HCT116 (cell line): Measurements from ENCODE around the gene TEDC2. TPM values are rescaled to one million over a fixed set of nuclear protein-coding genes. Genes with fewer than 3 reads are reported as not detected.

Experiments
- ATAC-seq: fragments of 200-7000 bp; cut with Tn5 transposase; 2 replicates; pipeline ENCODE4 v1.9.1; 2020; ENCODE audit warnings: mild to moderate bottlenecking, moderate library complexity
- BruUV-seq: library from RNA; stranded (reverse); fragments of 400-500 nt; replicated peaks from 2 replicates; lab custom pipeline; 2021; lab: Mats Ljungman, UMichigan
- CTCF ChIA-PET: fragments of 300-600 bp; sonication (Branson Sonifier 250); formaldehyde crosslinking; loops from one replicate; lab custom pipeline; 2021; ENCODE audit warnings: antibody characterized with exemption; lab: Charles Lee
- POLR2A ChIA-PET: fragments of 300-600, 350-600 bp; sonication (Branson Sonifier 250); formaldehyde crosslinking; loops from one replicate; lab custom pipeline; 2021; ENCODE audit warnings: antibody characterized with exemption; lab: Charles Lee
- RAD21 ChIA-PET, 2 experiments: fragments of 300-600 bp; sonication (Branson Sonifier 250); formaldehyde crosslinking; loops; one replicate each; lab custom pipeline; 2023; ENCODE audit warnings: low total read pairs in 2 of 2; ENCODE audit not compliant: uncharacterized antibody in 2 of 2, unreplicated experiment in 2 of 2, low non-redundant PET in 1 of 2; lab: Charles Lee
- DNase-seq: peaks from one replicate; pipeline ENCODE4 v3.0.0-alpha.2; 2010; ENCODE audit warnings: low read depth, low spot score
- H2AFZ ChIP-seq: fragments of 200-600 bp; shearing (Covaris generic), sonication (generic); 2 replicates; pipeline ENCODE4 v1.6.1; 2017; ENCODE audit warnings: low read depth, mixed run types, mixed read lengths, antibody characterized with exemption, low read length; ENCODE audit not compliant: poor library complexity, severe bottlenecking
- H3K27ac ChIP-seq: 2 replicates; pipeline ENCODE4 v1.5.1; 2012; ENCODE audit warnings: low read depth, low read length
- H3K27me3 ChIP-seq: fragments of 200-600 bp; sonication (generic); 2 replicates; pipeline ENCODE4 v1.6.1; 2016; ENCODE audit warnings: mixed run types, low read length, mixed read lengths; ENCODE audit not compliant: insufficient read depth
- H3K36me3 ChIP-seq, 2 experiments: fragments of 200-500 bp in 1 of 2; fragments of 200-600 bp in 1 of 2; sonication (Bioruptor generic) in 1 of 2; sonication (generic) in 1 of 2; 2 replicates each; pipeline versions ENCODE4 v1.5.1 to v1.6.1; 2014 to 2016; ENCODE audit warnings: low read length in 2 of 2, inconsistent platforms in 1 of 2, mixed read lengths in 1 of 2, mixed run types in 1 of 2; ENCODE audit not compliant: insufficient read depth in 2 of 2, control insufficient read depth in 1 of 2
- H3K4me1 ChIP-seq, 2 experiments: fragments of 200-600 bp in 1 of 2; sonication (generic) in 1 of 2; 2 replicates each; pipeline versions ENCODE4 v1.5.1 to v1.6.1; 2012 to 2017; ENCODE audit warnings: low read length in 2 of 2, inconsistent platforms in 1 of 2, mild to moderate bottlenecking in 1 of 2, mixed read lengths in 1 of 2, mixed run types in 1 of 2, moderate library complexity in 1 of 2; ENCODE audit not compliant: insufficient read depth in 2 of 2, control insufficient read depth in 1 of 2
- H3K4me2 ChIP-seq: fragments of 200-600 bp; sonication (generic); 2 replicates; pipeline ENCODE4 v1.6.1; 2017; ENCODE audit warnings: mixed run types, low read length, mixed read lengths
- H3K4me3 ChIP-seq, 2 experiments: fragments of 200-600 bp in 1 of 2; sonication (generic) in 1 of 2; replicated peaks in 1 of 2; 2 replicates each; pipeline ENCODE4 v1.5.1; 2011 to 2016; ENCODE audit warnings: low read length in 2 of 2, control low read depth in 1 of 2, low read depth in 1 of 2, mild to moderate bottlenecking in 1 of 2, mixed read lengths in 1 of 2, mixed run types in 1 of 2
- H3K79me2 ChIP-seq: fragments of 200-600 bp; sonication (generic); 2 replicates; pipeline ENCODE4 v1.6.1; 2017; ENCODE audit warnings: mild to moderate bottlenecking, mixed run types, low read length, moderate library complexity, mixed read lengths; ENCODE audit not compliant: insufficient read depth
- H3K9ac ChIP-seq: fragments of 200-600 bp; sonication (generic); 2 replicates; pipeline ENCODE4 v1.6.1; 2016; ENCODE audit warnings: low read length, mixed read lengths
- H3K9me2 ChIP-seq: fragments of 200-600 bp; sonication (generic), shearing (Covaris generic); 2 replicates; pipeline ENCODE4 v1.6.1; 2017; ENCODE audit warnings: mixed run types, mild to moderate bottlenecking, moderate library complexity; ENCODE audit not compliant: insufficient read depth
- H3K9me3 ChIP-seq, 2 experiments: fragments of 200-500 bp in 1 of 2; fragments of 200-600 bp in 1 of 2; sonication (Bioruptor generic) in 1 of 2; sonication (generic) in 1 of 2; 2 replicates each; pipeline ENCODE4 v1.6.1; 2014 to 2017; ENCODE audit warnings: low read length in 2 of 2, mixed read lengths in 2 of 2, inconsistent platforms in 1 of 2, low read depth in 1 of 2, mild to moderate bottlenecking in 1 of 2, mixed run types in 1 of 2, moderate library complexity in 1 of 2; ENCODE audit not compliant: control insufficient read depth in 1 of 2, insufficient read depth in 1 of 2
- H4K20me1 ChIP-seq: fragments of 200-600 bp; sonication (generic), shearing (Covaris generic); 2 replicates; pipeline ENCODE4 v1.6.1; 2017; ENCODE audit warnings: mixed run types, mild to moderate bottlenecking, moderate library complexity; ENCODE audit not compliant: insufficient read depth
- CBX3 ChIP-seq: IDR thresholded peaks from 2 replicates; pipeline ENCODE4 v1.6.1; 2012; ENCODE audit warnings: low read depth
- JUND ChIP-seq: IDR thresholded peaks from 2 replicates; pipeline ENCODE4 v1.6.1; 2012
- POLR2A ChIP-seq: IDR thresholded peaks from 2 replicates; pipeline ENCODE4 v1.7.0; 2011; ENCODE audit warnings: borderline replicate concordance; ENCODE audit not compliant: insufficient read depth, insufficient read length; ENCODE audit errors: extremely low read depth
- SRF ChIP-seq: IDR thresholded peaks from 2 replicates; pipeline ENCODE4 v1.6.1; 2012; ENCODE audit warnings: low read depth
- TCF7L2 ChIP-seq: IDR thresholded peaks from 2 replicates; pipeline ENCODE4 v1.7.0; 2011; ENCODE audit warnings: borderline replicate concordance, inconsistent platforms; ENCODE audit not compliant: insufficient read depth, insufficient read length; ENCODE audit errors: extremely low read depth
- YY1 ChIP-seq: IDR thresholded peaks from 2 replicates; pipeline ENCODE4 v1.6.1; 2011; ENCODE audit warnings: low read length, low read depth, moderate library complexity, mild to moderate bottlenecking; ENCODE audit not compliant: insufficient replicate concordance; ENCODE audit errors: extremely low read depth
- ZFX ChIP-seq: fragments of 450-650 bp; IDR thresholded peaks from 2 replicates; pipeline ENCODE4 v1.6.1; 2017
- ZNF274 ChIP-seq: fragments of 200-500 bp; sonication (Bioruptor generic); IDR thresholded peaks from 2 replicates; pipeline ENCODE4 v1.6.1; 2014; ENCODE audit warnings: mild to moderate bottlenecking, low read depth, low read length, inconsistent platforms
- intact Hi-C: fragments of 100-400 bp; cut with micrococcal nuclease; formaldehyde crosslinking; loops from 2 replicates; pipeline ENCODE4 v1.10.0; 2022
- total RNA-seq: library from RNA; stranded (reverse); gene quantifications from one replicate; pipeline ENCODE4 v1.2.1, GENCODE V29; 2021; ENCODE audit not compliant: unreplicated experiment
- TF ChIP-seq, protein P1 (sequence below): IDR thresholded peaks from 2 replicates; pipeline ENCODE4 v1.6.1; 2012; ENCODE audit warnings: low read depth
- TF ChIP-seq, protein P2 (sequence below): IDR thresholded peaks from 2 replicates; pipeline ENCODE4 v1.6.1; 2011; ENCODE audit warnings: mild to moderate bottlenecking, low read length, moderate library complexity; ENCODE audit not compliant: insufficient replicate concordance; ENCODE audit errors: extremely low read depth

The TEDC2 gene
- total RNA-seq, 1 experiment from 2014 or later = 26.5 TPM

DNA sequence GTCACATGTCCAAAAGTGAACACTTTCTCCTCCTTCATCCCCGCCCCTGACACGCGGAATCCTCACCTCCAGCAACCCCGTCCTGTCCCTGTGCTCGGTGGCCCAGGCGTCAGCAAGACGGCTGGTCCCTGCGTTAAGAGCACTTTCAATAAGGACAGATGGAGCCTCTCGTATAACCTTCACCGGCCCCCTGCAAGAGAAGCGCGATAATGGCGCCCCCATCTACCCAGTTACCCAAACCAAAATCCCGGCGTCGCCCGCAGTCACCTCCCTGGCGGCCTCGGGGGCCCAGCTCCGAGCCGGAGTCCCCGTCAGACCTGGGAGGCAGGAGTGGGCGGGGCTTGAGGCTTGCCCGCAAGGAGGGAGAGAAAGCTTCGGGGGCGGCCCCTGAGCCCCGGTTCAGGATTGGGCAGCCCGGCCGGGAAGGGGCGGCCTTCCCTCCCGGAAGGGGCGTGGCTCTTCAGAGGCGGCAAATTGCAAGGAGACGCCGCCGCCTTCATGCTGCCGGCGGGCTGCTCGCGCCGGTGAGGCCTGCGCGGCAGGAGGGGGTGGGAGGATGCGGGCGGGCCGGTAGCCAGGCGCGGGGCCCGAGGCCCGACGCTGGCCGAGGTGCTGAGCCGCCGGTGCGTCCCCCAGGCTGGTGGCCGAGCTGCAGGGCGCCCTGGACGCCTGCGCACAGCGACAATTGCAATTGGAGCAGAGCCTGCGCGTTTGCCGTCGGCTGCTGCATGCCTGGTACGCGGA, at the start of gene TEDC2 (continued):
- TF ChIP-seq, protein P1, sequence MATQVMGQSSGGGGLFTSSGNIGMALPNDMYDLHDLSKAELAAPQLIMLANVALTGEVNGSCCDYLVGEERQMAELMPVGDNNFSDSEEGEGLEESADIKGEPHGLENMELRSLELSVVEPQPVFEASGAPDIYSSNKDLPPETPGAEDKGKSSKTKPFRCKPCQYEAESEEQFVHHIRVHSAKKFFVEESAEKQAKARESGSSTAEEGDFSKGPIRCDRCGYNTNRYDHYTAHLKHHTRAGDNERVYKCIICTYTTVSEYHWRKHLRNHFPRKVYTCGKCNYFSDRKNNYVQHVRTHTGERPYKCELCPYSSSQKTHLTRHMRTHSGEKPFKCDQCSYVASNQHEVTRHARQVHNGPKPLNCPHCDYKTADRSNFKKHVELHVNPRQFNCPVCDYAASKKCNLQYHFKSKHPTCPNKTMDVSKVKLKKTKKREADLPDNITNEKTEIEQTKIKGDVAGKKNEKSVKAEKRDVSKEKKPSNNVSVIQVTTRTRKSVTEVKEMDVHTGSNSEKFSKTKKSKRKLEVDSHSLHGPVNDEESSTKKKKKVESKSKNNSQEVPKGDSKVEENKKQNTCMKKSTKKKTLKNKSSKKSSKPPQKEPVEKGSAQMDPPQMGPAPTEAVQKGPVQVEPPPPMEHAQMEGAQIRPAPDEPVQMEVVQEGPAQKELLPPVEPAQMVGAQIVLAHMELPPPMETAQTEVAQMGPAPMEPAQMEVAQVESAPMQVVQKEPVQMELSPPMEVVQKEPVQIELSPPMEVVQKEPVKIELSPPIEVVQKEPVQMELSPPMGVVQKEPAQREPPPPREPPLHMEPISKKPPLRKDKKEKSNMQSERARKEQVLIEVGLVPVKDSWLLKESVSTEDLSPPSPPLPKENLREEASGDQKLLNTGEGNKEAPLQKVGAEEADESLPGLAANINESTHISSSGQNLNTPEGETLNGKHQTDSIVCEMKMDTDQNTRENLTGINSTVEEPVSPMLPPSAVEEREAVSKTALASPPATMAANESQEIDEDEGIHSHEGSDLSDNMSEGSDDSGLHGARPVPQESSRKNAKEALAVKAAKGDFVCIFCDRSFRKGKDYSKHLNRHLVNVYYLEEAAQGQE = no peak
- TF ChIP-seq POLR2A = peak; percentile 76
- no peak for TF ChIP-seq YY1
- TF ChIP-seq SRF = no peak
- TF ChIP-seq TCF7L2 = peak; percentile 72

DNA sequence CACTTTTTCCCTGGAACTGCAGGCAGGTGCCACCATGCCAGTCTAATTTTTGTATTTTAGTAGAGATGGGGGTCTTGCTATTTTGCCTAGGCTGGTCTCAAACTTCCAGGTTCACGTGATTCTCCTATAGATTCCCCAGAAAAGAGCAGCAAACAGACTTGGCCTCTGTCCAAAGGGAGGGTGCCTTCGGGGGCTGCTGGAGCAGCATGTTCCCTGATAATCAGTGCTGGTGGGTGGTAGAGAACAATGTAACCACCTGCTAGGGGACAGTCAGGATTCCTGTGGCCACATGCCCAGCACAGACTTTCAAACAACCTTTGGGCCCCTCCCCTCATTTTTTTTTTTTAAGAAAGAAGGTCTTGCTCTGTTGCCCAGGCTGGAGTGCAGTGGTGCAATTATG, 44.8 kb upstream of the TEDC2 start:
- ChIA-PET RAD21 (no interaction called here), POLR2A (no interaction called here), CTCF (no interaction called here)
- no peaks in the 10 kb centered on the region for H3K9me3 ChIP-seq
- BruUV-seq = no TSS peak
- no peak overlapping the region for H3K9ac ChIP-seq
- H2AFZ ChIP-seq = no peak overlapping the region
- TF ChIP-seq ZNF274 (no peak), SRF (no peak), ZFX (no peak), JUND (no peak), CBX3 (no peak), YY1 (no peak)
- TF ChIP-seq, protein P2, sequence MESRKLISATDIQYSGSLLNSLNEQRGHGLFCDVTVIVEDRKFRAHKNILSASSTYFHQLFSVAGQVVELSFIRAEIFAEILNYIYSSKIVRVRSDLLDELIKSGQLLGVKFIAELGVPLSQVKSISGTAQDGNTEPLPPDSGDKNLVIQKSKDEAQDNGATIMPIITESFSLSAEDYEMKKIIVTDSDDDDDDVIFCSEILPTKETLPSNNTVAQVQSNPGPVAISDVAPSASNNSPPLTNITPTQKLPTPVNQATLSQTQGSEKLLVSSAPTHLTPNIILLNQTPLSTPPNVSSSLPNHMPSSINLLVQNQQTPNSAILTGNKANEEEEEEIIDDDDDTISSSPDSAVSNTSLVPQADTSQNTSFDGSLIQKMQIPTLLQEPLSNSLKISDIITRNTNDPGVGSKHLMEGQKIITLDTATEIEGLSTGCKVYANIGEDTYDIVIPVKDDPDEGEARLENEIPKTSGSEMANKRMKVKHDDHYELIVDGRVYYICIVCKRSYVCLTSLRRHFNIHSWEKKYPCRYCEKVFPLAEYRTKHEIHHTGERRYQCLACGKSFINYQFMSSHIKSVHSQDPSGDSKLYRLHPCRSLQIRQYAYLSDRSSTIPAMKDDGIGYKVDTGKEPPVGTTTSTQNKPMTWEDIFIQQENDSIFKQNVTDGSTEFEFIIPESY = no peak
- TF ChIP-seq, protein P1 = no peak
- no peak for ATAC-seq
- no peaks in the 10 kb centered on the region for H3K4me1 ChIP-seq
- no peak overlapping the region for H3K4me3 ChIP-seq
- H3K27ac ChIP-seq = no peak overlapping the region
- H3K27me3 ChIP-seq = no peaks in the 10 kb centered on the region
- no peak for DNase-seq
- no peaks in the 10 kb centered on the region for H3K79me2 ChIP-seq
- H4K20me1 ChIP-seq = no peaks in the 10 kb centered on the region
- no peaks in the 10 kb centered on the region for H3K36me3 ChIP-seq
- H3K4me2 ChIP-seq = no peak overlapping the region
- no peaks in the 10 kb centered on the region for H3K9me2 ChIP-seq
- intact Hi-C loops = no loop called here
